ENCODE results near the gene OSBPL3. TPM values are rescaled to one million over a fixed set of nuclear protein-coding genes. Genes with fewer than 3 reads are reported as not detected.
"Not testable (repeated sequence)": the region's sequence is repeated elsewhere in the genome, so short reads cannot be mapped to it uniquely, and the experiment has no call there.

Gene OSBPL3
- total RNA-seq, 1 experiment from 2014 or later, result 8.6 TPM

- Mint-ChIP-seq H3K9me3 (peaks cover 0 to 3% of the 10 kb centered on the region in 2 experiments; a peak in 1 of 5 replicates), H3K4me1 (peaks cover 9 to 11% of the 10 kb centered on the region in 2 experiments), H3K27me3 (ENCODE audit: low read depth) (no peaks in the 10 kb centered on the region), H3K4me3 (no peak overlapping the region), H3K36me3 (ENCODE audit: insufficient read depth in 1 of 3, low read depth in 3 of 3) (peaks cover 0 to 11% (median 0%) of the 10 kb centered on the region in 3 experiments; a peak in 2 of 7 replicates), H3K27ac (no peak overlapping the region)
- Histone ChIP-seq H3K79me1 (ENCODE audit: insufficient read depth, low read depth, low read length, poor library complexity, severe bottlenecking) (no peaks in the 10 kb centered on the region), H2BK20ac (ENCODE audit: low read depth, low read length, poor library complexity, severe bottlenecking) (no peak overlapping the region), H4K20me1 (ENCODE audit: control insufficient read depth, insufficient read depth, insufficient read length) (no peaks in the 10 kb centered on the region), H3K79me2 (ENCODE audit: insufficient read depth, low read length) (no peaks in the 10 kb centered on the region), H2AFZ (ENCODE audit: low read length) (no peak overlapping the region), H3K23ac (ENCODE audit: insufficient read length, low read depth, low read length) (no peak overlapping the region), H2BK15ac (ENCODE audit: low read depth, low read length) (no peak overlapping the region), H3K4me1 (ENCODE audit: insufficient read depth, low read length) (no peaks in the 10 kb centered on the region), H2BK5ac (ENCODE audit: insufficient read length, low read length) (no peak overlapping the region), H3K14ac (ENCODE audit: insufficient read depth, low read length) (no peak overlapping the region), H2AK5ac (ENCODE audit: insufficient read length, low read length) (no peak overlapping the region), H3K4ac (ENCODE audit: low read depth, low read length) (no peak overlapping the region), H4K91ac (ENCODE audit: insufficient read length, low read depth, low read length) (no peak overlapping the region), H3K27me3 (ENCODE audit: insufficient read depth, low read length) (no peaks in the 10 kb centered on the region), H3K4me2 (ENCODE audit: insufficient read depth, insufficient read length, low read length) (no peak overlapping the region), H3K56ac (ENCODE audit: insufficient read length, low read depth, low read length) (no peak overlapping the region), H3K18ac (ENCODE audit: insufficient read length, low read depth, low read length) (no peak overlapping the region), H3K9me3 (ENCODE audit: control insufficient read depth, low read depth, low read length) (no peaks in the 10 kb centered on the region), H3K27ac (ENCODE audit: insufficient read length, low read depth, low read length) (no peak overlapping the region), H4K5ac (ENCODE audit: insufficient read length, low read depth, low read length) (no peak overlapping the region), H3T11ph (ENCODE audit: low read length) (no peak overlapping the region), H2BK120ac (ENCODE audit: low read depth, low read length, poor library complexity, severe bottlenecking) (no peak overlapping the region), H3K23me2 (ENCODE audit: insufficient read length, low read depth, low read length, poor library complexity, severe bottlenecking) (no peaks in the 10 kb centered on the region), H4K8ac (replicated peaks; ENCODE audit: insufficient read length, low read depth, low read length) (no peak overlapping the region), H2BK12ac (ENCODE audit: insufficient read length, low read depth, low read length) (no peak overlapping the region), H3K9ac (ENCODE audit: extremely low read depth, insufficient read length, low read length) (no peak overlapping the region)
- no peak for TF ChIP-seq CTCF (conservative IDR thresholded peaks at IDR 0.05)
- DNase-seq, result no peak
- no CpG with 5 or more reads among the region's 9 CpGs for whole genome bisulfite sequencing (ENCODE audit: extremely low coverage, insufficient read length, low lambda C conversion rate)
These were observed 184.6 kb downstream of the OSBPL3 start for GRCh38 chr7:24795407-24795767.

- H2BK12ac ChIP-seq (ENCODE audit: insufficient read length, low read depth, low read length); H3K14ac ChIP-seq (ENCODE audit: insufficient read depth, low read length); H3K9ac ChIP-seq (ENCODE audit: extremely low read depth, insufficient read length, low read length); H3K27me3 Mint-ChIP-seq (ENCODE audit: low read depth); H3K56ac ChIP-seq (ENCODE audit: insufficient read length, low read depth, low read length); H2AFZ ChIP-seq (ENCODE audit: low read length); H3K4me3 Mint-ChIP-seq; H3K27me3 ChIP-seq (ENCODE audit: insufficient read depth, low read length); H3T11ph ChIP-seq (ENCODE audit: low read length); H4K91ac ChIP-seq (ENCODE audit: insufficient read length, low read depth, low read length); H2BK15ac ChIP-seq (ENCODE audit: low read depth, low read length); H3K23me2 ChIP-seq (ENCODE audit: insufficient read length, low read depth, low read length, poor library complexity, severe bottlenecking); H3K79me2 ChIP-seq (ENCODE audit: insufficient read depth, low read length); H3K9me3 ChIP-seq (ENCODE audit: control insufficient read depth, low read depth, low read length); H3K4ac ChIP-seq (ENCODE audit: low read depth, low read length); H3K9me3 Mint-ChIP-seq; H3K27ac Mint-ChIP-seq; H3K27ac ChIP-seq (ENCODE audit: insufficient read length, low read depth, low read length); H4K5ac ChIP-seq (ENCODE audit: insufficient read length, low read depth, low read length); H4K20me1 ChIP-seq (ENCODE audit: control insufficient read depth, insufficient read depth, insufficient read length); H3K23ac ChIP-seq (ENCODE audit: insufficient read length, low read depth, low read length); H2BK5ac ChIP-seq (ENCODE audit: insufficient read length, low read length); H4K8ac ChIP-seq (replicated peaks; ENCODE audit: insufficient read length, low read depth, low read length); H3K4me2 ChIP-seq (ENCODE audit: insufficient read depth, insufficient read length, low read length); DNase-seq; H3K4me1 ChIP-seq (ENCODE audit: insufficient read depth, low read length); H3K79me1 ChIP-seq (ENCODE audit: insufficient read depth, low read depth, low read length, poor library complexity, severe bottlenecking); H2BK120ac ChIP-seq (ENCODE audit: low read depth, low read length, poor library complexity, severe bottlenecking); H2AK5ac ChIP-seq (ENCODE audit: insufficient read length, low read length); H2BK20ac ChIP-seq (ENCODE audit: low read depth, low read length, poor library complexity, severe bottlenecking); H3K18ac ChIP-seq (ENCODE audit: insufficient read length, low read depth, low read length): not testable (repeated sequence)
- Mint-ChIP-seq H3K4me1 (peaks cover 9 to 11% of the 10 kb centered on the region in 2 experiments), H3K36me3 (ENCODE audit: insufficient read depth in 1 of 3, low read depth in 3 of 3) (peaks cover 0 to 11% (median 3%) of the 10 kb centered on the region in 3 experiments; a peak in 5 of 7 replicates)
- no CpG with 5 or more reads among the region's 22 CpGs for WGBS (ENCODE audit: extremely low coverage, insufficient read length, low lambda C conversion rate)
These were observed 185.1 kb downstream of the OSBPL3 start for GRCh38 chr7:24794751-24795406.

Measured in H9 (cell line).